DND-41 (cell line): ENCODE results near the gene CITED1.

Experiments
- EZH2 ChIP-seq: IDR thresholded peaks from 3 replicates; pipeline ENCODE4 v1.6.1; 2012; ENCODE audit warnings: borderline replicate concordance, low read depth, mild to moderate bottlenecking, moderate library complexity, low read length, inconsistent platforms; ENCODE audit not compliant: severe bottlenecking
- TF ChIP-seq, protein P1 (sequence below): IDR thresholded peaks from 2 replicates; pipeline ENCODE4 v1.5.1; 2012; ENCODE audit warnings: borderline replicate concordance, low read length, moderate library complexity, mild to moderate bottlenecking; ENCODE audit not compliant: poor library complexity, severe bottlenecking; ENCODE audit errors: extremely low read depth

DNA sequence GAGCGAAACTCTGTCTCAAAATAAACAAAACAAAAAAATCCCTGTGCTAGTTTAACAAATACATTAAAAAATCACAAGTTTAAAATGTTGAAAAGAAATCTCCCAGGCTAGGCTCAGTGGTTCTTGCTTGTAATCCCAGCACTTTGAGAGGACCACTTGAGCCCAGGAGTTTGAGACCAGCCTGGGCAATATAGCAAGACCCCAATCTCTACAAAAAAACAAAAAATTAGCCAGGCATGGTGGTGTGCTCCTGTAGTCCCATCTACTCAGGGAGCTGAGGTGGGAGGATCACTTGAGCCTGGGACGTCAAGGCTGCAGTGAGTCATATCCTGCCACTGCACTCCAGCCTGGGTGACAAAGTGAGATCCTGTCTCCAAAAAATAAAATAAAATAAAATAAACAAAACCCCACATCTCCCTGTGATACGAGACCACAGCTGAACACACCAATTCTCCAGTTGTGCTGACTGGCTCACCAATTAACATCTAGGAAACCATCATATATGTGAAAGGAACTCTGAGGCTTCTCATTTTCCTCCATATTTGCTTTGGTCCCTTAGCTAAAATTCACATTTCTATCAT lies 36.0 kb downstream of the CITED1 start:
- TF ChIP-seq, protein P1, sequence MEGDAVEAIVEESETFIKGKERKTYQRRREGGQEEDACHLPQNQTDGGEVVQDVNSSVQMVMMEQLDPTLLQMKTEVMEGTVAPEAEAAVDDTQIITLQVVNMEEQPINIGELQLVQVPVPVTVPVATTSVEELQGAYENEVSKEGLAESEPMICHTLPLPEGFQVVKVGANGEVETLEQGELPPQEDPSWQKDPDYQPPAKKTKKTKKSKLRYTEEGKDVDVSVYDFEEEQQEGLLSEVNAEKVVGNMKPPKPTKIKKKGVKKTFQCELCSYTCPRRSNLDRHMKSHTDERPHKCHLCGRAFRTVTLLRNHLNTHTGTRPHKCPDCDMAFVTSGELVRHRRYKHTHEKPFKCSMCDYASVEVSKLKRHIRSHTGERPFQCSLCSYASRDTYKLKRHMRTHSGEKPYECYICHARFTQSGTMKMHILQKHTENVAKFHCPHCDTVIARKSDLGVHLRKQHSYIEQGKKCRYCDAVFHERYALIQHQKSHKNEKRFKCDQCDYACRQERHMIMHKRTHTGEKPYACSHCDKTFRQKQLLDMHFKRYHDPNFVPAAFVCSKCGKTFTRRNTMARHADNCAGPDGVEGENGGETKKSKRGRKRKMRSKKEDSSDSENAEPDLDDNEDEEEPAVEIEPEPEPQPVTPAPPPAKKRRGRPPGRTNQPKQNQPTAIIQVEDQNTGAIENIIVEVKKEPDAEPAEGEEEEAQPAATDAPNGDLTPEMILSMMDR: no peak
- TF ChIP-seq EZH2: no peak
